ENCODE data around the gene TEX51.

Gene TEX51

DNA sequence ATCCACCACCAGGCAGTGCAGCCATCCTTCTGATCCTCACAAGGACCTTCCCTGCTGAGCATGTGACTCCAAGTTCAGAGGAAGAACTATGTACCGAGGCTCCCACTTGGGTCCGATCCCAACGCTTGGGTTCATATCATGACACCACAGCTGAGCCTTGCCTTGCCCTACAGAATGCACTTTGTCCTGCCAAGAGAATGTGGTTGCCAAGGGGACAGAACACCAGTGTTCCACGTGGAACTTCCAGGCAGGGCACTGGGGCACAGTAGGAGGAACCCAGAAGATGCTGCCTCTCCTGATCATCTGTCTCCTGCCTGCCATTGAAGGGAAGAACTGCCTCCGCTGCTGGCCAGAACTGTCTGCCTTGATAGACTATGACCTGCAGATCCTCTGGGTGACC is at the start of gene TEX51:
Gene TEX51, plus strand, starts transcription at position 255 of the 400 bp plus-strand sequence. Its CDS starts 29 bp downstream, at position 284.
- no peaks in the 10 kb centered on the region for H4K20me1 ChIP-seq (ENCODE audit: insufficient read depth, low read length)
- no peaks in the 10 kb centered on the region; the same call in 1 of the 2 replicates for H3K27me3 ChIP-seq (ENCODE audit: insufficient read depth, low read length)
- H2AFZ ChIP-seq (ENCODE audit: low read length), result no peak within 1 kb of the TSS
- H3K9ac ChIP-seq (ENCODE audit: low read length), result no peak within 1 kb of the TSS
- no peaks in the 10 kb centered on the region for H3K4me1 ChIP-seq (ENCODE audit: insufficient read depth, low read length, severe bottlenecking)
- no peak within 1 kb of the TSS for H3K4me3 ChIP-seq (ENCODE audit: low read depth, low read length, poor library complexity, severe bottlenecking)
- H3K9me3 ChIP-seq (ENCODE audit: low read length), result no peaks in the 10 kb centered on the region
- H3K27ac ChIP-seq (ENCODE audit: low read depth, low read length, poor library complexity, severe bottlenecking), result no peak within 1 kb of the TSS
- TF ChIP-seq CTCF (IDR thresholded peaks at IDR 0.05; ENCODE audit: low read length) (no peak), EZH2 (IDR thresholded peaks at IDR 0.05; ENCODE audit: borderline replicate concordance, low read length) (no peak)
- no peaks in the 10 kb centered on the region for H3F3A ChIP-seq (ENCODE audit: insufficient read depth, low read length)
- H3K4me2 ChIP-seq (ENCODE audit: low read length), result no peak within 1 kb of the TSS
- H3K79me2 ChIP-seq (ENCODE audit: insufficient read depth, low read length), result no peaks in the 10 kb centered on the region
- no peaks in the 10 kb centered on the region for H3K36me3 ChIP-seq (ENCODE audit: insufficient read depth, low read length)
- H3K9me2 ChIP-seq (ENCODE audit: low read depth, low read length), result no peaks in the 10 kb centered on the region

GRCh38 chr2:126849054-126849453 is 49.6 kb upstream of the TEX51 start:
- no peak overlapping the region for H3K9ac ChIP-seq (ENCODE audit: low read length)
- H2AFZ ChIP-seq (ENCODE audit: low read length), result no peak overlapping the region
- H4K20me1 ChIP-seq (ENCODE audit: insufficient read depth, low read length), result no peaks in the 10 kb centered on the region
- H3K4me2 ChIP-seq (ENCODE audit: low read length), result no peak overlapping the region
- H3K9me2 ChIP-seq (ENCODE audit: low read depth, low read length), result no peaks in the 10 kb centered on the region
- H3K4me3 ChIP-seq (ENCODE audit: low read depth, low read length, poor library complexity, severe bottlenecking), result no peak overlapping the region
- no peaks in the 10 kb centered on the region for H3K4me1 ChIP-seq (ENCODE audit: insufficient read depth, low read length, severe bottlenecking)
- H3K79me2 ChIP-seq (ENCODE audit: insufficient read depth, low read length), result no peaks in the 10 kb centered on the region
- no peaks in the 10 kb centered on the region for H3K36me3 ChIP-seq (ENCODE audit: insufficient read depth, low read length)
- no peaks in the 10 kb centered on the region for H3F3A ChIP-seq (ENCODE audit: insufficient read depth, low read length)
- no peak overlapping the region for H3K27ac ChIP-seq (ENCODE audit: low read depth, low read length, poor library complexity, severe bottlenecking)
- H3K9me3 ChIP-seq (ENCODE audit: low read length), result no peaks in the 10 kb centered on the region
- no peaks in the 10 kb centered on the region; the same call in 1 of the 2 replicates for H3K27me3 ChIP-seq (ENCODE audit: insufficient read depth, low read length)
- TF ChIP-seq EZH2 (IDR thresholded peaks at IDR 0.05; ENCODE audit: borderline replicate concordance, low read length), result no peak
- no peak for TF ChIP-seq CTCF (IDR thresholded peaks at IDR 0.05; ENCODE audit: low read length)

DNA sequence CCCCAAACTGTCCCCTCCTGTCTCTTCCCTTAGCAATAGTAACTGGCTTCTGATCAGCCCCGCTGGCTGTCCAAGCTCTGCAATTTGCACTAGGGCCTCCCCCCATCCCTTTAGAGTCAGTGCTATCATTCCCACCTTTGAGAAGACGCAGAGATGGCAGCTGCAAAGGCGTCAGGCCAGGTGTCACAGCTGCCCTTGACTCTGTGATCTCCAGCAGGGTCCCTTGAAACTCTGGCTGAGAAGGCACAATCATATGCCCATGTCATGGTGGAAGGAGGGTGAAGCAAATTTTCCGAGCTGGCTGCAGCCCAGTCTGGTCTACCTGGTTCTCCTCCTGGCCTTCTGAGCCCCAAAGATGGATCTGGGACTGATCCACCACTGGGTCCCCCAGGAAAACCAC is 49.2 kb upstream of the TEX51 start:
- TF ChIP-seq CTCF (IDR thresholded peaks at IDR 0.05; ENCODE audit: low read length) (no peak), EZH2 (IDR thresholded peaks at IDR 0.05; ENCODE audit: borderline replicate concordance, low read length) (no peak)
- Histone ChIP-seq H4K20me1 (ENCODE audit: insufficient read depth, low read length) (no peaks in the 10 kb centered on the region), H3K36me3 (ENCODE audit: insufficient read depth, low read length) (no peaks in the 10 kb centered on the region), H3F3A (ENCODE audit: insufficient read depth, low read length) (no peaks in the 10 kb centered on the region), H3K9ac (ENCODE audit: low read length) (no peak overlapping the region), H2AFZ (ENCODE audit: low read length) (no peak overlapping the region), H3K4me1 (ENCODE audit: insufficient read depth, low read length, severe bottlenecking) (no peaks in the 10 kb centered on the region), H3K4me2 (ENCODE audit: low read length) (no peak overlapping the region), H3K9me3 (ENCODE audit: low read length) (no peaks in the 10 kb centered on the region), H3K9me2 (ENCODE audit: low read depth, low read length) (no peaks in the 10 kb centered on the region), H3K4me3 (ENCODE audit: low read depth, low read length, poor library complexity, severe bottlenecking) (no peak overlapping the region), H3K27me3 (ENCODE audit: insufficient read depth, low read length) (no peaks in the 10 kb centered on the region; the same call in 1 of the 2 replicates), H3K79me2 (ENCODE audit: insufficient read depth, low read length) (no peaks in the 10 kb centered on the region), H3K27ac (ENCODE audit: low read depth, low read length, poor library complexity, severe bottlenecking) (no peak overlapping the region)
